HCT116 (cell line): ENCODE measurements around the gene PSTPIP1. TPM values are rescaled to one million over a fixed set of nuclear protein-coding genes. Genes with fewer than 3 reads are reported as not detected.

Source experiments
- ATAC-seq: fragments of 200-7000 bp; cut with Tn5 transposase; 2 replicates; pipeline ENCODE4 v1.9.1; 2020; ENCODE audit warnings: mild to moderate bottlenecking, moderate library complexity
- BruUV-seq: library from RNA; stranded (reverse); fragments of 400-500 nt; replicated peaks from 2 replicates; lab custom pipeline; 2021; lab: Mats Ljungman, UMichigan
- CTCF ChIA-PET: fragments of 300-600 bp; sonication (Branson Sonifier 250); formaldehyde crosslinking; loops from one replicate; lab custom pipeline; 2021; ENCODE audit warnings: antibody characterized with exemption; lab: Charles Lee
- POLR2A ChIA-PET: fragments of 300-600, 350-600 bp; sonication (Branson Sonifier 250); formaldehyde crosslinking; loops from one replicate; lab custom pipeline; 2021; ENCODE audit warnings: antibody characterized with exemption; lab: Charles Lee
- RAD21 ChIA-PET, 2 experiments: fragments of 300-600 bp; sonication (Branson Sonifier 250); formaldehyde crosslinking; loops; one replicate each; lab custom pipeline; 2023; ENCODE audit warnings: low total read pairs in 2 of 2; ENCODE audit not compliant: uncharacterized antibody in 2 of 2, unreplicated experiment in 2 of 2, low non-redundant PET in 1 of 2; lab: Charles Lee
- DNase-seq: peaks from one replicate; pipeline ENCODE4 v3.0.0-alpha.2; 2010; ENCODE audit warnings: low read depth, low spot score
- H2AFZ ChIP-seq: fragments of 200-600 bp; shearing (Covaris generic), sonication (generic); 2 replicates; pipeline ENCODE4 v1.6.1; 2017; ENCODE audit warnings: low read depth, mixed run types, mixed read lengths, antibody characterized with exemption, low read length; ENCODE audit not compliant: poor library complexity, severe bottlenecking
- H3K27ac ChIP-seq: 2 replicates; pipeline ENCODE4 v1.5.1; 2012; ENCODE audit warnings: low read depth, low read length
- H3K27me3 ChIP-seq: fragments of 200-600 bp; sonication (generic); 2 replicates; pipeline ENCODE4 v1.6.1; 2016; ENCODE audit warnings: mixed run types, low read length, mixed read lengths; ENCODE audit not compliant: insufficient read depth
- H3K36me3 ChIP-seq, 2 experiments: fragments of 200-500 bp in 1 of 2; fragments of 200-600 bp in 1 of 2; sonication (Bioruptor generic) in 1 of 2; sonication (generic) in 1 of 2; 2 replicates each; pipeline versions ENCODE4 v1.5.1 to v1.6.1; 2014 to 2016; ENCODE audit warnings: low read length in 2 of 2, inconsistent platforms in 1 of 2, mixed read lengths in 1 of 2, mixed run types in 1 of 2; ENCODE audit not compliant: insufficient read depth in 2 of 2, control insufficient read depth in 1 of 2
- H3K4me1 ChIP-seq, 2 experiments: fragments of 200-600 bp in 1 of 2; sonication (generic) in 1 of 2; 2 replicates each; pipeline versions ENCODE4 v1.5.1 to v1.6.1; 2012 to 2017; ENCODE audit warnings: low read length in 2 of 2, inconsistent platforms in 1 of 2, mild to moderate bottlenecking in 1 of 2, mixed read lengths in 1 of 2, mixed run types in 1 of 2, moderate library complexity in 1 of 2; ENCODE audit not compliant: insufficient read depth in 2 of 2, control insufficient read depth in 1 of 2
- H3K4me2 ChIP-seq: fragments of 200-600 bp; sonication (generic); 2 replicates; pipeline ENCODE4 v1.6.1; 2017; ENCODE audit warnings: mixed run types, low read length, mixed read lengths
- H3K4me3 ChIP-seq, 2 experiments: fragments of 200-600 bp in 1 of 2; sonication (generic) in 1 of 2; replicated peaks in 1 of 2; 2 replicates each; pipeline ENCODE4 v1.5.1; 2011 to 2016; ENCODE audit warnings: low read length in 2 of 2, control low read depth in 1 of 2, low read depth in 1 of 2, mild to moderate bottlenecking in 1 of 2, mixed read lengths in 1 of 2, mixed run types in 1 of 2
- H3K79me2 ChIP-seq: fragments of 200-600 bp; sonication (generic); 2 replicates; pipeline ENCODE4 v1.6.1; 2017; ENCODE audit warnings: mild to moderate bottlenecking, mixed run types, low read length, moderate library complexity, mixed read lengths; ENCODE audit not compliant: insufficient read depth
- H3K9ac ChIP-seq: fragments of 200-600 bp; sonication (generic); 2 replicates; pipeline ENCODE4 v1.6.1; 2016; ENCODE audit warnings: low read length, mixed read lengths
- H3K9me2 ChIP-seq: fragments of 200-600 bp; sonication (generic), shearing (Covaris generic); 2 replicates; pipeline ENCODE4 v1.6.1; 2017; ENCODE audit warnings: mixed run types, mild to moderate bottlenecking, moderate library complexity; ENCODE audit not compliant: insufficient read depth
- H3K9me3 ChIP-seq, 2 experiments: fragments of 200-500 bp in 1 of 2; fragments of 200-600 bp in 1 of 2; sonication (Bioruptor generic) in 1 of 2; sonication (generic) in 1 of 2; 2 replicates each; pipeline ENCODE4 v1.6.1; 2014 to 2017; ENCODE audit warnings: low read length in 2 of 2, mixed read lengths in 2 of 2, inconsistent platforms in 1 of 2, low read depth in 1 of 2, mild to moderate bottlenecking in 1 of 2, mixed run types in 1 of 2, moderate library complexity in 1 of 2; ENCODE audit not compliant: control insufficient read depth in 1 of 2, insufficient read depth in 1 of 2
- H4K20me1 ChIP-seq: fragments of 200-600 bp; sonication (generic), shearing (Covaris generic); 2 replicates; pipeline ENCODE4 v1.6.1; 2017; ENCODE audit warnings: mixed run types, mild to moderate bottlenecking, moderate library complexity; ENCODE audit not compliant: insufficient read depth
- CBX3 ChIP-seq: IDR thresholded peaks from 2 replicates; pipeline ENCODE4 v1.6.1; 2012; ENCODE audit warnings: low read depth
- CEBPB ChIP-seq: IDR thresholded peaks from 2 replicates; pipeline ENCODE4 v1.6.1; 2012; ENCODE audit warnings: low read depth
- EGR1 ChIP-seq: IDR thresholded peaks from 2 replicates; pipeline ENCODE4 v1.6.1; 2012; ENCODE audit warnings: low read depth
- ELF1 ChIP-seq: IDR thresholded peaks from 2 replicates; pipeline ENCODE4 v1.6.1; 2012; ENCODE audit warnings: low read depth, borderline replicate concordance
- EZH2phosphoT487 ChIP-seq: fragments of 200-600 bp; IDR thresholded peaks from 2 replicates; pipeline ENCODE4 v1.6.1; 2018; ENCODE audit warnings: antibody characterized with exemption, borderline replicate concordance
- FOSL1 ChIP-seq: IDR thresholded peaks from 2 replicates; pipeline ENCODE4 v1.6.1; 2012; ENCODE audit warnings: low read depth
- JUND ChIP-seq: IDR thresholded peaks from 2 replicates; pipeline ENCODE4 v1.6.1; 2012
- POLR2A ChIP-seq: IDR thresholded peaks from 2 replicates; pipeline ENCODE4 v1.7.0; 2011; ENCODE audit warnings: borderline replicate concordance; ENCODE audit not compliant: insufficient read depth, insufficient read length; ENCODE audit errors: extremely low read depth
- POLR2AphosphoS5 ChIP-seq: IDR thresholded peaks from 2 replicates; pipeline ENCODE4 v1.6.1; 2011; ENCODE audit warnings: mild to moderate bottlenecking, low read depth, low read length, moderate library complexity
- RAD21 ChIP-seq: IDR thresholded peaks from 2 replicates; pipeline ENCODE4 v1.6.1; 2012; ENCODE audit warnings: low read depth, mild to moderate bottlenecking
- SIN3A ChIP-seq: IDR thresholded peaks from 2 replicates; pipeline ENCODE4 v1.6.1; 2012; ENCODE audit warnings: low read depth
- SP1 ChIP-seq: IDR thresholded peaks from 2 replicates; pipeline ENCODE4 v1.6.1; 2012; ENCODE audit warnings: low read depth
- SRF ChIP-seq: IDR thresholded peaks from 2 replicates; pipeline ENCODE4 v1.6.1; 2012; ENCODE audit warnings: low read depth
- TCF7L2 ChIP-seq: IDR thresholded peaks from 2 replicates; pipeline ENCODE4 v1.7.0; 2011; ENCODE audit warnings: borderline replicate concordance, inconsistent platforms; ENCODE audit not compliant: insufficient read depth, insufficient read length; ENCODE audit errors: extremely low read depth
- ZFX ChIP-seq: fragments of 450-650 bp; IDR thresholded peaks from 2 replicates; pipeline ENCODE4 v1.6.1; 2017
- ZNF274 ChIP-seq: fragments of 200-500 bp; sonication (Bioruptor generic); IDR thresholded peaks from 2 replicates; pipeline ENCODE4 v1.6.1; 2014; ENCODE audit warnings: mild to moderate bottlenecking, low read depth, low read length, inconsistent platforms
- intact Hi-C: fragments of 100-400 bp; cut with micrococcal nuclease; formaldehyde crosslinking; loops from 2 replicates; pipeline ENCODE4 v1.10.0; 2022
- total RNA-seq: library from RNA; stranded (reverse); gene quantifications from one replicate; pipeline ENCODE4 v1.2.1, GENCODE V29; 2021; ENCODE audit not compliant: unreplicated experiment
- TF ChIP-seq, protein P1 (sequence below): IDR thresholded peaks from 2 replicates; pipeline ENCODE4 v1.6.1; 2011; ENCODE audit warnings: mild to moderate bottlenecking, low read length, moderate library complexity; ENCODE audit not compliant: insufficient replicate concordance; ENCODE audit errors: extremely low read depth
- TF ChIP-seq, protein P2 (sequence below): IDR thresholded peaks from 2 replicates; pipeline ENCODE4 v1.6.1; 2012
- TF ChIP-seq, protein P3 (sequence below): IDR thresholded peaks from 2 replicates; pipeline ENCODE4 v1.6.1; 2012
- TF ChIP-seq, protein P4 (sequence below): IDR thresholded peaks from 2 replicates; pipeline ENCODE4 v1.6.1; 2012; ENCODE audit warnings: low read depth

The PSTPIP1 gene
- total RNA-seq, 1 experiment from 2014 or later, result 0.79 TPM

DNA sequence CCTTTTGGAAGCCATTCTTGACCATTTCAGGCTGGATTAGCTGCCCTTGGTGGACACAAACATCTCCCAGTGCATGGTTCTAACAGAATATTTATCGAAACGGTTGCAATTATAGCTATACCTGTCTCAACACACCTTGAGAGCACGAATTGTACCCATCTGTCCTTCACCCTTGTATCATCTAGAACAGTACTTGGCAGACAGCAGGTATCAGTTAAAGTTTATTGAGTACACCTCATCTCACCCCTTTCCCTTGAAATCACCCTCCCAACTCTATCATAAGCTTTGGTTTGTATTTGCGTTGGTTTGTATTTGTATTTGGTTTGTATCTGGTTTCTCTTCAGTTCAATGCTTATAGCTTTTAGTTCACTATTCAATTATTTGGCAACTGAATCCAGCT is 63.5 kb downstream of the PSTPIP1 start:
- Histone ChIP-seq H4K20me1 (peaks cover 17% of the 10 kb centered on the region; the same call in 1 of the 2 replicates), H3K79me2 (peaks cover 65% of the 10 kb centered on the region)

More for the DNA sequence above, 63.5 kb downstream of the PSTPIP1 start:
- intact Hi-C loops, result no loop called here
- H3K9ac ChIP-seq, result no peak overlapping the region
- no peak overlapping the region for H3K27ac ChIP-seq
- H3K4me2 ChIP-seq, result no peak overlapping the region
- ChIA-PET RAD21 (no interaction called here), CTCF (interaction anchor here (0.9 kb wide), 1 partner anchor 24 kb away, joined by 3 read pairs; no protein-coding TSS in a partner anchor)
- H3K36me3 ChIP-seq, result no peaks in the 10 kb centered on the region; a peak in 1 of 4 replicates
- no peaks in the 10 kb centered on the region for H3K9me2 ChIP-seq
- H3K9me3 ChIP-seq, result no peaks in the 10 kb centered on the region
- peaks cover 0 to 7% of the 10 kb centered on the region in 2 experiments; a peak in 2 of 4 replicates for H3K4me1 ChIP-seq
- BruUV-seq, result no TSS peak
- H3K4me3 ChIP-seq, result no peak overlapping the region
- no peak for DNase-seq
- no peaks in the 10 kb centered on the region for H3K27me3 ChIP-seq
- H2AFZ ChIP-seq, result no peak overlapping the region
- TF ChIP-seq, protein P1, sequence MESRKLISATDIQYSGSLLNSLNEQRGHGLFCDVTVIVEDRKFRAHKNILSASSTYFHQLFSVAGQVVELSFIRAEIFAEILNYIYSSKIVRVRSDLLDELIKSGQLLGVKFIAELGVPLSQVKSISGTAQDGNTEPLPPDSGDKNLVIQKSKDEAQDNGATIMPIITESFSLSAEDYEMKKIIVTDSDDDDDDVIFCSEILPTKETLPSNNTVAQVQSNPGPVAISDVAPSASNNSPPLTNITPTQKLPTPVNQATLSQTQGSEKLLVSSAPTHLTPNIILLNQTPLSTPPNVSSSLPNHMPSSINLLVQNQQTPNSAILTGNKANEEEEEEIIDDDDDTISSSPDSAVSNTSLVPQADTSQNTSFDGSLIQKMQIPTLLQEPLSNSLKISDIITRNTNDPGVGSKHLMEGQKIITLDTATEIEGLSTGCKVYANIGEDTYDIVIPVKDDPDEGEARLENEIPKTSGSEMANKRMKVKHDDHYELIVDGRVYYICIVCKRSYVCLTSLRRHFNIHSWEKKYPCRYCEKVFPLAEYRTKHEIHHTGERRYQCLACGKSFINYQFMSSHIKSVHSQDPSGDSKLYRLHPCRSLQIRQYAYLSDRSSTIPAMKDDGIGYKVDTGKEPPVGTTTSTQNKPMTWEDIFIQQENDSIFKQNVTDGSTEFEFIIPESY, result no peak
- TF ChIP-seq, protein P2, sequence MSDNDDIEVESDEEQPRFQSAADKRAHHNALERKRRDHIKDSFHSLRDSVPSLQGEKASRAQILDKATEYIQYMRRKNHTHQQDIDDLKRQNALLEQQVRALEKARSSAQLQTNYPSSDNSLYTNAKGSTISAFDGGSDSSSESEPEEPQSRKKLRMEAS, result no peak
- no peak for TF ChIP-seq POLR2A
- TF ChIP-seq, protein P3, sequence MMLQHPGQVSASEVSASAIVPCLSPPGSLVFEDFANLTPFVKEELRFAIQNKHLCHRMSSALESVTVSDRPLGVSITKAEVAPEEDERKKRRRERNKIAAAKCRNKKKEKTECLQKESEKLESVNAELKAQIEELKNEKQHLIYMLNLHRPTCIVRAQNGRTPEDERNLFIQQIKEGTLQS, result no peak
- TF ChIP-seq SP1, result no peak
- no peak for TF ChIP-seq POLR2AphosphoS5
- TF ChIP-seq RAD21, result no peak
- TF ChIP-seq EGR1, result no peak
- no peak for TF ChIP-seq CBX3
- TF ChIP-seq CEBPB, result no peak
- no peak for TF ChIP-seq FOSL1
- TF ChIP-seq JUND, result no peak
- no peak for TF ChIP-seq SIN3A
- TF ChIP-seq ELF1, result no peak
- TF ChIP-seq, protein P4, sequence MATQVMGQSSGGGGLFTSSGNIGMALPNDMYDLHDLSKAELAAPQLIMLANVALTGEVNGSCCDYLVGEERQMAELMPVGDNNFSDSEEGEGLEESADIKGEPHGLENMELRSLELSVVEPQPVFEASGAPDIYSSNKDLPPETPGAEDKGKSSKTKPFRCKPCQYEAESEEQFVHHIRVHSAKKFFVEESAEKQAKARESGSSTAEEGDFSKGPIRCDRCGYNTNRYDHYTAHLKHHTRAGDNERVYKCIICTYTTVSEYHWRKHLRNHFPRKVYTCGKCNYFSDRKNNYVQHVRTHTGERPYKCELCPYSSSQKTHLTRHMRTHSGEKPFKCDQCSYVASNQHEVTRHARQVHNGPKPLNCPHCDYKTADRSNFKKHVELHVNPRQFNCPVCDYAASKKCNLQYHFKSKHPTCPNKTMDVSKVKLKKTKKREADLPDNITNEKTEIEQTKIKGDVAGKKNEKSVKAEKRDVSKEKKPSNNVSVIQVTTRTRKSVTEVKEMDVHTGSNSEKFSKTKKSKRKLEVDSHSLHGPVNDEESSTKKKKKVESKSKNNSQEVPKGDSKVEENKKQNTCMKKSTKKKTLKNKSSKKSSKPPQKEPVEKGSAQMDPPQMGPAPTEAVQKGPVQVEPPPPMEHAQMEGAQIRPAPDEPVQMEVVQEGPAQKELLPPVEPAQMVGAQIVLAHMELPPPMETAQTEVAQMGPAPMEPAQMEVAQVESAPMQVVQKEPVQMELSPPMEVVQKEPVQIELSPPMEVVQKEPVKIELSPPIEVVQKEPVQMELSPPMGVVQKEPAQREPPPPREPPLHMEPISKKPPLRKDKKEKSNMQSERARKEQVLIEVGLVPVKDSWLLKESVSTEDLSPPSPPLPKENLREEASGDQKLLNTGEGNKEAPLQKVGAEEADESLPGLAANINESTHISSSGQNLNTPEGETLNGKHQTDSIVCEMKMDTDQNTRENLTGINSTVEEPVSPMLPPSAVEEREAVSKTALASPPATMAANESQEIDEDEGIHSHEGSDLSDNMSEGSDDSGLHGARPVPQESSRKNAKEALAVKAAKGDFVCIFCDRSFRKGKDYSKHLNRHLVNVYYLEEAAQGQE, result no peak
- TF ChIP-seq ZNF274, result no peak
- TF ChIP-seq TCF7L2, result no peak
- TF ChIP-seq EZH2phosphoT487, result no peak
- TF ChIP-seq SRF, result no peak
- no peak for TF ChIP-seq ZFX
- TF ChIP-seq, all 23 proteins: peak for 0
- no peak for ATAC-seq
- POLR2A ChIA-PET, result no interaction called here
